HG03558 (cell line): ENCODE results near the gene ANXA10.
"Not testable (repeated sequence)": the region's sequence is repeated elsewhere in the genome, so short reads cannot be mapped to it uniquely, and the experiment has no call there.

ENCODE experiments used
- ATAC-seq: cut with Tn5 transposase; IDR thresholded peaks from one replicate; pipeline ENCODE4 v1.9.1; 2021; ENCODE audit warnings: moderate number of reproducible peaks; ENCODE audit not compliant: unreplicated experiment; ENCODE audit errors: extremely low read depth

ANXA10 gene

DNA sequence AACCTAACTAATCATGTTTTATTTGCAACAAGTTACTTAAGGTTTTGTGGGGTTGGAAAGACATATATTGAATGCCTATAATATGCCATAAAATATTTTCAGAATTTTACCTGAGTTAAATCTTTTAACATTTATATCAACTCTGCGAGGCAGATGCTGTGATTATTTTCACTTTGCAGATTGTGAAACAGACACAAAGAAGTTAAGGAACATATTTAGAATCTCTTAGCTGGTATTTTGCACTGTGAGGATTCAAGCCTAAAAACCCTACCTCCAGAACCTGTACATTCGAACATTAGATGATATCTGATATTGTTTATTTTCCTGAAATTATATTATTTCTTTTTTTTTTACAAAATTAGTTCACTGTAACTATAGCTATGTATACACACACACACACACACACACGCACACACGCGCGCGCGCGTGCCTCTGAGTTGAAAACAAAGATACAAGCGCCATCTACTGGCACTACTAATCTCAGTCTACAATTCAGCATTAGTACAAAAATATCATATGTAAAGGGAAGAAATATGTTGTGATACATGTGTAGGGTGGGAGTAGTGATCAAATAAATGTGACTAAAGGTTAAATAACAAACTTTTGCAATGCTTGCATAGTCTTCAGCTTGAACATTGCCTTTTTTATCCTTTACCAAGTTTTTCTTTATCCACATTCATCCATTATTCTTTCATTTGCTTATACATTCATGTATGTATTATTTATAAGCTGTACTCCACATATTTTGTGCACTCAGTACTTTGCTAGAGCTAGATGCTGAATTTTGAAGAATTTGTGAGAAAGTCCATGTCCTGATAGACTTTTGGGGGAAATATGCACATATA, 61.5 kb downstream of the ANXA10 start:
- peak; percentile 81 for ATAC-seq

DNA sequence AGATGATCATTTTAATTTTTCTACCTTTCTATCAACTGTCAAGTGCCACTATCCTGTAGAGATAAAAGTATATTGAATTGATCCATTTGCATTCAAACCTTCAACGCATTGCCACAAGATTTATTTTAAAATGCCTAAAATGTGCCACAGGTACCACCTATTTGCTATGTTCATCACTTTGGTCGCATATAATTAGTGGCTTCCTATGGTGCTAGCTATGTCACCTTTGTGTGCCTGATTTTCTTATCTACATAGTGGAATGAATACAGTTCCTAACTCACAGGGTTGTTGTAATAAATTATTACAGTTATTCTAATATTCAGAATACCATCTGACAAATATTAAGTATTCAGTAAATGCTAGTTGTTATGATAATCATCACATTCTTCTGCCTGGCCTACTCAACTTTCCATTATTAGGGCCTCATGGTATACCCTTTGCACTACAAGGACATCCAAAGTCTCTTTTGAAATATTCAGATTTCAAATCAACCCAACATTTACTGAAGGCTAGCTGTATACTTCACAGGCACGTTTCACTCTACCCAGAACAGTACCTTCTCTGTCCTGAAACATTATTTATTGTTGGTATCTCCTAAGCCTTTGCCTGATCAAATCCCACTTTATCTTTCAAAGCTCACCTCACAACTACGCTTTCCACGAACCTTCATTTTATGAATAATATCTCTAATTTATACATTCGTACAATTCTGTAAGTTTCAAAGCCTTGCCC, 62.4 kb downstream of the ANXA10 start:
- no peak for ATAC-seq

DNA sequence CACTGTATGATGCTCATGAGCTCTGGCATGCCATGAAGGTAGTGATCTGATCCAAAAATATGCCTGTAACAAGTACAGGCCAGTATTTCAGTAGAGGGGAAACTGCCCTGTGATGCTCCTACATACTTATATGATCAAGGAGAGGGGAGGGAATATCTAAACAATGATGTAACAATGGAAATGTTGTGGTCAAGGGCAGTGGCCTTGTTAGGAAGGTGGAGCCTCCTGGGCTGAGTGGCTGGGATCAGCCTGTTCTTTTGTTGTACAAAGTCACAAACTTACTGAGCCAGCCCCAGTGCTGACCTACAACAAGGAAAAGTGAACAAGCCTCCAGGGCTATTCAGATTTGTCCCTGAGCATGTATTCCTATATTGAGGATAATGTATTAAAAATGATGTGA, 70.3 kb downstream of the ANXA10 start:
- no peak for ATAC-seq

DNA sequence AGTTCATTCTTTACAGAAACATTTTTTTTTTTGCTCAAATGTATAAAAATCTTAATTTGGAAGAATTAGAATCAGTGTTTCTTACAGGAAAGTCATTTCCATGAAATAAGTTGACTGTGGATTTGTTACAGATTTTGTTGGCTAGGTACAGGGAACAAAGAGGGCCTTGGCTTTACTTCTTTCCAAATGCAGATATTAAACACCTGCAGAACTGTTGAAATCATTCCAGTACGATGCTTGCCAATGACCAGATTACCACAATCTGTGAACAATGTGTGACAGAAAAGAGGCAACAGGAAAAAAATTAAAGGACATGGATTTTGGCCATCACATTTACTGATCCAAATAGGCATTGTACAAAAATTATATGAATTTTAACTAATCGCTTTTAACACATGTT, 70.8 kb downstream of the ANXA10 start:
- ATAC-seq, result no peak

DNA sequence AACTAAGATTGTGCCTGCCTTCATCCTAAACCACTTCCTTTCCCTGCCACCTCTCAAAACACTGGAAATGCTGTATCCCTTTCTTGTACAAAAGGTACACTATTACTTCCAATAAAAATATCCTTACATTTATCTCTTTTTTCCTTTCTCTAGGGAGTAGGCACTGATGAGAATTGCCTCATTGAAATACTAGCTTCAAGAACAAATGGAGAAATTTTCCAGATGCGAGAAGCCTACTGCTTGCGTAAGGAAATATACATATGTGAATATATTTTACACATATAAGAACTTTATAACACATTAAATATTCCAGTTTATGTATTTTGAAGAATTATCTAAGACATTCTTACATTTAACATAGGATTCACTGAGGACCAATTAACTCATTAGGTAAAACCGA, 71.7 kb downstream of the ANXA10 start:
- no peak for ATAC-seq

DNA sequence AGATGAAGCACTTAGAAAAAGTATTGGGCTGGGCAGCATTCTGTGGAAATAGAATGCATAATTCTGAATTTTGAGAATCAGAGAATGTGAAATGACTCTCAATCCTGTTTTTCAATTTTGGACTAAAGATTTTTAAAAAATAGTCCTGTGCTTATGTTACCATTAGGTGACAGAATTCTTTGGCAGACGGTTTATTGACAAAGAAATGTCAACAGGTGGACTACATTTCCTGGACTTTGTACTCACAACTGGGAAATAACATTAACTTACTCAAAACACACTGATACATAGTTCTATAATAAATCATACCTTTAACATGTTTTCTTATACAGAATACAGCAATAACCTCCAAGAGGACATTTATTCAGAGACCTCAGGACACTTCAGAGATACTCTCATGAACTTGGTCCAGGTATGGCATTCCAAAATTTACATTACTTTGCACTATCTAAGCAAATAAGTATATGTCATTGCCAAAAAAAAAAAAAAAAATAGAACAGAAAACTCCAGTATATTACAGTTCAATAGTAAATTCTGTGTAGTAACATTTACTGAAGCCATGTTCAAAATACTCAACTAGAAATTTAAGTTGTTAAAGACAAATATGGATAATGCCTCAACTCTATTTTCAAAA, 72.7 kb downstream of the ANXA10 start:
- no peak for ATAC-seq

DNA sequence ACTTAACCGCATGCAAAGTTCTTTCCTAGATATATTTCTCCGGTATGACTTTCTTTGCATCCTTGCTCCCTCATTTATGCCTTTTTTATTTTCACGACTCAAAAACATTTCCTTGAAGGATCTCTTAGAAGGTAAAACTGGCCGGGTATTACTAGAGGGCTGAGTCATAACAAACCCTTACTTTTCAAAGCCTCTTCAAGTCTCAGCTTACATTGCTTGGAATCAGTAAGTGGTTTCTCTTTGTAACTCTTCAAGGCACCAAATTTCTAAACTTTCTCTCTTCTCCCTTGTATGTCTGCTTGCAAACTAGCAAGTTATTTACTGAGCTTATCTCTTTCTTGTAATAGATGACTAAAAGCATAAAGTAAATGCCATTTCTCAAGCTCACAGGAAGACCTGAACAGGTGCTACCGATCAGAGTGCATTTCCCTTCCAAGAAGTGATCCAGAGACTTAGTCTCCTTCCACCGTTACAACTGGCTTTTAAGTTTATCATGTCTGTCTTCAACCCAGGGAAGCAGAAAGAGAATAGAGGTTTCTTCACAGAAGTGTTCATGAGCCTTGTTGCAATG, 75.5 kb downstream of the ANXA10 start:
- no peak for ATAC-seq

DNA sequence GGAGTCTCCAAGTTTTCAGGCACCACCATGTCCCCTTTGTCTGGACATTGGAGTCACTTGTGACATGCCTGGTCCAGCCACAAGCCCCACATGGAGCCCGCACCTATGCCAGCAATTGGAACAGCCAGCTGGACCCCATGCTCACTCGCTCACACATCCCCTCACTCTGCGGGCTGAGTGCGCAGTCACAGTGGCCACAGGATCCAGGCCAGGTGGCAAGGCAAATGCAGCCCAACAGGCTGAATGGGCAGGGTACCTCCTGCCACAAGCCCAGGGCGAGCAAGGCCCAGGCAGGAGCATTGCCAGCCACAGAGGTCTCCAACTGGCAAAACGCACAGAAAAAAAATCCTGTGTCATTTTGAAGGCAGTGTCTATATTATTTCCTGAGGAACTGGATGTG, 82.0 kb downstream of the ANXA10 start:
- no peak for ATAC-seq

DNA sequence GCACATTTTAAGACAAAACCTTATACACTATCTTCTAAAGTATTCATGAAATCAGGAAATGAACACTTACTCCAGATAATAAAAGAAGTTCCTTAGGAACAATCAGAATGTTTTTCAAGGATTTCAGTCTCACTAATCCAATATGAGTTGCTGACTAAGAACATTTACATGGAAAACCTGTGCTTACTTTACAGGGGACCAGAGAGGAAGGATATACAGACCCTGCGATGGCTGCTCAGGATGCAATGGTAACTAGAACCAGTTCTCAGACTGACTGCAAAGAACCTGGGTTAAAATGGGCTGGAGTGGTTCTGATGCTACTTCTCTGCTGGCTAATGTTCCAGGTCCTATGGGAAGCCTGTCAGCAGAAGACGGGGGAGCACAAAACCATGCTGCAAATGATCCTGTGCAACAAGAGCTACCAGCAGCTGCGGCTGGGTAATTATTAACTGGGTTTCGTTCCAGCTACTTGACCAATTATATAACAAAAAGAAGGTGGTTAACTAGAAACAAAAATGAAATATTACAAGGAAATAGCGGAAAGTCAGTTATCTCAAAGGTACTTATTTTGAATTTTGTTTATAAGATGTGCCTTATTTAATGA, 85.3 kb downstream of the ANXA10 start:
- no peak for ATAC-seq

DNA sequence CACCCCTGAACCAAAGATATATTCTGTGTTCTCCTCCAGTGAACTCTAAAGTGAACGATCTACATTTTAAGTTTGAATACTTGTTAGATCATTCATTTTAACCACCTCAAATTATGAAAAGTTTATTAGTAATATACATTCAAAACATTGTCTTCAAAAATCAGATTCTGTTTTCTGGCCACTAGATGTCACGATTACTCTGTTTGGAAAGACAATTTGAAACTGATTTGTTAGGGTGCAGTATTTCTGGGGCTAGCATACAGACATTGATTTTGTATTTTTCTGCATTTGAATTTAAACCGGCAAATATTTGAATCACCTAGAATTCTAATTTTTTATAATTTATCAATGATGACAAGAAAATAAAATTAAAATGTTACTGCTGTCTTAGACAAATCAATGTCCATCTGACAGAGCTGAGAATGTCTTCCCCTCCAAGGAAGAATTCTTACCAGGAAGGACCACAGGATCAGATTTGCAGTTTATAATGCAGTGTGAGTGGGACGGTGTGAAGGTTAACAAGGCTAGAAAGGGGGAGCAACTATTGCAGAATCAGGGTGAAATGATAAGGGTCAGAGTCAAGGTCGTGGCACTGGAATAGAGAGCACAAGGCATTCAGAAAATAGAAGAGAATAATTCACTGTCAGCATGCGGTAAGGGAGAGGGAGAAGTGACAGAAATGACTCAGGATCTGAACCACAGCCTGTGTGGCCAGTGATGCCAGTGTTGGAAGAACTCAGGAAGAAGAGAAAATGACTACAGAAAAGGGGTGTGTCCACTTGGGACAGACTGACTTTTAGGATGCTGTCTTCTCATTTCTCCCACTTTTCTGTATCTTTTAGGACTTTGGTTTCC, 91.6 kb downstream of the ANXA10 start:
- no peak for ATAC-seq

DNA sequence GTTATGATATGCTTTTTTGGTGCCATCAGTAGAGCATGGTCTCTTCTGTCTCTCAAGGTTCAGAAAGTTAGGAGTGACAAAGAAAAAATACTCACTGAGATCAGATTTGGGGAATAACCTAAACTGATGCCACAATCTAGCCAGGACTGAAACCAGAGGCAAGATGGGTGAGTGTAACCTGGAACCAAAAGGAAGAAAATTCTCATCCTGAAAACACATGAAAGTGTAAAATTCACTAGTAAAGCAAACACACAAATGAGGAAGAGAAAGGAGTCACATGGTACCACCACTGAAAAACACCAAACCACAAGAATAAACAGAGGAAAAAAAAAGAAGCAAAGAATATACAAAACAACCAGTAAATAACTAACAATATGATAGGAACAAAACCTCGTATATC, 96.4 kb downstream of the ANXA10 start:
- ATAC-seq, result no peak

DNA sequence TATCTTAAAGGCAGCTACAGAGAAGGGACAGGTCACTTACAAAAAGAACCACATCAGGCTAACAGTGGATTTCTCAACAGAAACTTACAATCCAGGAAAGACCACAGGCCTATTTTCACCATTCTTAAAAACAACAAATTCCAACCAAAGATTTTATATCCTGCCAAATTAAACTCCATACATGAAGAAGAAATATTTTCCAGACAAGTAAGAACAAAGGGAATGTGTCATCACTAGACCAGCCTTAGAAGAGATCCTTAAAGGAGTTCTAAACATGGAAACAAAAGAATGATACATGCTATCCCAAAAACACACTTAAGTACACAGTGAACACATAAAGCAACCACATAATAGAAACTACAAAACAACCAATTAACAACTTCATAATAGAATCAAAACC, 105.6 kb downstream of the ANXA10 start:
- ATAC-seq, result no peak

DNA sequence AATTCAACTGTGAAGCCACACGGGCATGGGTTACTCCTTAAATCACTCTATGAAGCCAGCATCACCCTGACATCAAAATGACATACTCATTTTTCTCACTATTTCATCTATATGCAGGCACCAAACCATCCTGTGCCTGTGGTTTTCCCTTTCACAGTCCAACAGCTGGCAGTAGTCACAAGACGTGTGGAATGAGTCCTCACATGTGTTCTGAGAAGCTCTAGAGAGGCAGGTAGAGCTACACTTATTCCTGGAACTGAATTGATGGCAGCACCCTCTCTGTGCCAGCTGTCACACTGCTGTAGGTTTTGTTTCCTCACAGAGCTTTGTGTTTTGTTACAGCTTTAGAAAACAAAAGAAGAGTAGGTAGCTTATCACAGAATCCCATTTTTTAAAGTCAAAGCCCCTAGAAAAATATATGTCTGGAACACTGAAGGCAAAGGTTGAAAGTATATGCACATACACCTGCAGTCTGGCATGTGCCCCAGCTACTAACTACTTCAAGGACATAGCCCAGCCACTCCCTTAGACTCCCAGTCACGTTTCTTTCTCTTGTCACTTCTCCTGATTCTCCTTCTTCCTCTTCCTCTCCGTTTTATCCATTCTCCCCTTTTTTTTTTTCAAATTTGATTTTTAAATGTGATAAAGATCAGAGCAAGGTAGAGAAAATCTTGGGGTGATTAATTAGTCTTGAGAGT, 107.1 kb downstream of the ANXA10 start:
- ATAC-seq, result peak; percentile 56

DNA sequence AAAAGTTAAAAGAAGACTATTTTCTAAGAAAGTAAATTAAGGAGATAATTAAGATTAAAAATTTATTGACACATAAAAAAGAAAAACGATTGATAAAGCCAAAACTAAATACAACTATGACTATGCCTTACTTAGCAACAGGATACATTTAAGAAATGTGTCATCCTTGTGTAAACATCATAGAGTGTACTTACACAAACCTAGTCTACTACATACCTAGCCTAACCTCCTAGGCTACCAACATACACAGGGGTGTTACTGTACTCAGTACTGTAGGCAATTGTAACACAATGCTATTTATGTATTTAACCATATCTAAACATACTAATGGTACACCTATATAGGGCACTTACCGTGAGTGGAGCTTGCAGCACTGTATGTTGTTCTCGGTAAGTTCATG, 108.3 kb downstream of the ANXA10 start:
- ATAC-seq, result no peak

DNA sequence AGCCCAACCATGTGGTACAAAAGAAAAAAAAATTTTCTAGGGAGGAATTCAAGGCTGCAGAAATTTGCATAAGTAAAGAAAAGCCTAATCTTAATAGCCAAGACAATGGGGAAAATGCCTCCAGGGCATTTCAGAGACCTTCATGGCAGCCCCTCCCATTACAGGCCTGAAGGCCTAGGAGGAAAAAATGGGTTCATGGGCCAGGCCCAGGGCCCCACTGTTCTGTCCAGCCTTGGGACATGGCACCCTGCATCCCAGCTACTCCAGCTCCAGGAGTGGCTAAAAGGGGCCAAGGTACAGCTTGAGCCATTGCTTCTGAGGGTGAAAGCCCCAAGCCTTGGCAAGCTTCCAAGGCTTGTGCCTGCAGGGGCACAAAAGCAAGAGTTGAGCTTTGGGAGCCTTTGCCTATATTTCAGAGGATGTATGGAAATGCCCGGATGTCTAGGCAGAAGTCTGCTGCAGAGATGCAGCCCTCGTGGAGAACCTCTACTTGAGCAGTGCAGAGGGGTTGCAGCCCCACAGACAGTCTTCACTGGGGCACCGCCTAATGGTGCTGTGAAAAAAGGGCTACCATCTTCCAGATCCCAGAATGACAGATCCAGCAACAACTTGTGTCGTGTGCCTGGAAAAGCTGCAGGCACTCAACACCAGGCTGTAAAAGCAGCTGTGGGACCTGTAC, 111.0 kb downstream of the ANXA10 start:
- ATAC-seq, result no peak

DNA sequence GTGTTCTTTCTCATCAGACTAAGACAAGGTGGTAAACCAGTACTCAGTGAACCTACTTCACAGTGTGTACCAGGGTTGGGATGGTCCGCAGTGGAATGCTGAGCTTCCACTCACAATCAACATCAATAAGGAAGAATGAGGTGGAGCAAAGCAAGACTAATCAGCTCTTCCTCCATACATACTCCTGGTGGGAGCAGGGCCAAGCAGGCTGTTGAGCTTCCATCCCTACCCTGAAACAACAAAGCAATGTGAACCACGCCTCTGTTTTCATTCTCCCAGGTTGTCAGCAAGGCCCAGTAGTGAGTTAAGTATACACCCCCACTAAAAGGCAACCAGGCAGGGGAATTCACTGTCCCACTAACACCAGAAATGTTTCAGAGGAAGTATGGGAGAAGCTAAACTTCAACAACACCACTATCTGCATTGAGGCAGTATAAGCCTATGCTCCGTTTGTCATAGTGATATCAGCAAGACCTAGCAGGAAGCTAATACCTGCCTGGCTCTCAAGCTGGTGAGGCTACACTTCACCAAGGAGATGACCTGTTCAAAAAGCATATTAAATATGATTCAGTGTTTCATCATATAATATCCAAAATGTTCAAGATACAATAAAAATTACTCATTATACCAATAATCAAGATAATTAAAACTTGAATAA, 116.7 kb downstream of the ANXA10 start:
- ATAC-seq, result no peak

DNA sequence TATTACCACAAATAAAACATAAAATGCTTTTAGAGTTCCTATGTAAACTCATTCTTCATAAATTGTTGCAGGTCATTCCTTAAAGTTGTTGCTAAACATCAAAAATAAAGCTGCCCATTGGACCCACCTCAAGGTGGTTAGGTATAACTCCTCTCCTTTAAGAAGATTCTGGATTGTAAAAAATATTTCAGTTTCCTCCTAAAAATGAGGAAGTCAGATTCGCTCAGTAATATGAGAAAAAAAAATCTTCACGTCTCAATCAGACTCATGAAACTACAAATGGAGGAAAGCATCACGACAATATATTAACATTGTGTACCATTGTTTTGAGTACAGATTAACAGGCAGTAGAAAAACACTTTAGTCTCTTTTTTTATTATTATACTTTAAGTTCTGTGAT, 120.3 kb downstream of the ANXA10 start:
- no peak for ATAC-seq

DNA sequence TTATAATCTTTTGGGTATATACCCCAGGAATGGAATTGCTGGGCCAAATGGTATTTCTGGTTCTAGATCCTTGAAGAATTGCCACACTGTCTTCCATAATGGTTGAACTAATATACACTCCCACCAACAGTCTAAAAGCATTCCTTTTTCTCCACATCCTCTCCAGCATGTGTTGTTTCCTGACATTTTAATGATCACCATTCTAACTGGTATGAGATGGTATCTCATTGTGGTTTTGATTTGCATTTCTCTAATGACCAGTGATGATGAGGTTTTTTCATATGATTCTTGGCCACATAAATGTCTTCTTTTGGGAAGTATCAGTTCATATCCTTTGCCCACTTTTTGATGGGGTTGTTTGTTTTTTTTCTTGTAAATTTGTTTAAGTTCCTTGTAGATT, 121.2 kb downstream of the ANXA10 start:
- not testable (repeated sequence) for ATAC-seq
